ENCODE measurements around the gene TPM3.

TPM3 gene

DNA sequence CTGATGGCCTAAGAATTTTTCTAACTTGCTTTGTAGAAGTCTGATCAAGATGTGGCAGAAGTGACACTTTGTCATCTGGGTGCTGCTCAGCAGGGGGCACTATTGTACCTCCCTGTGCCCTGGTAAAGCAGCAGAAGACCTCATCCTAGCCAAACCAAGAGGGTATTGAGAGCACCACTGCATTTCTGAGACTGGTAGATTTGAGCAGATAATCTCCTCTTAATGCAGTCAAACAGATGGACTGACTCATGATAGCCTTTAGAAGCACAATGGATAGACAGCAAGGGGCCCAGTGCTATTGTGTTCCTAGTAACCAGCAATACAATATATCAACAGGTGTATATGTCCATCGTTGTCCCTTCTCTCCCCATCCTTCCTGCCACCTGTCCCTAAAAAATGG lies 5.7 kb downstream of the TPM3 start:
- Histone ChIP-seq H3K27me3 (ENCODE audit: control insufficient read depth in 1 of 2, insufficient read depth in 2 of 2, low read length in 2 of 2) (peaks cover 0 to under 1% of the 10 kb centered on the region in 2 donors), H3K4me1 (ENCODE audit: control insufficient read depth in 1 of 2, insufficient read depth in 2 of 2, low read length in 2 of 2) (peaks cover 15 to 21% of the 10 kb centered on the region in 2 donors), H3K9me3 (ENCODE audit: control insufficient read depth in 1 of 2, low read length in 2 of 2) (no peaks in the 10 kb centered on the region), H3K9ac (ENCODE audit: low read depth in 1 of 2, low read length in 2 of 2) (no peak overlapping the region), H3K27ac (ENCODE audit: low read depth, low read length) (no peak overlapping the region), H3K36me3 (ENCODE audit: control insufficient read depth in 1 of 2, insufficient read depth in 2 of 2, low read length in 2 of 2) (peaks cover 2% of the 10 kb centered on the region in 2 donors), H3K4me3 (ENCODE audit: low read depth in 1 of 2, low read length in 2 of 2) (no peak overlapping the region)

DNA sequence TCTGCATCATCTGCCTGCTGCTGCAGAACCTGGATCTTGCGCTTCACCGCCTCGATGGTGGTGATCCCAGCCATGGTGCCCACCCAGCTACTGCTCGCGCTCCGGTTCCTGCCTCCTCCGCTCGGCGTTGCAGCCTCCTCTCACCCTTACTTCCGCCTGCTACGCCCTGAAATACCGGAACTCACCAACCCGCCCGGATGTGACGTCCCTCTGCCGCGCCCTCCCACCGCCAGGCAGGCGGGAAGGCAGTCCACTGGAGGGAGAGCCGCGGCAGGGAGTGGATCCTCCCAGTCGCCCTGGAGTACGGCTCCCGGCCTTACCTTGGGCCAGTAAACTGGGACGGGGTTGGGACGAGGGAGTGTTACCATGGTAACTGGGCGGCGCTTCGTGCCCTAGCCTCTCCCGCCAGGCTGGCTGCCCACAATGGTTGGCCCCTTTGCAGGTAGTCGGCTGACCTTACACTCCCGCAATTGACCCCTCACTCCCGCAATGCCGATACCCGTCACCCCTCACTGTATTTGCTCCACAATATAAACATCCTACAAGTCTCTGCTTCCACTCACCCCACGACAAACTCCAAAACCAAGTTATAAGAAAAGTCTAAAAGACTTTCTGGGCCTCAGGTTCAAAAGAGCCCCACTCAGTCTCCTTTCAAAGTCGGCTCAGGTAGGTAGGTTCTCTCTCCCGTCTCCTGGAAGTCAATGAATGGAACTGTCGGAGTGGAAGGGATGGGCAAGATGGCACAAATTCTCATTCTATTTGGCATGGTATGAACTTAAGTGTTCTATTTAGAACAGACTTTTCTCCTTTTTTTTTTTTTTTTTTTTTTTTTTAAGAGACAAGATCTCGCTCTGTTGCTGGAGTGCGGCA lies 8.6 kb downstream of the TPM3 start:
- peak overlapping the region; percentile 97 for H3K27ac ChIP-seq (ENCODE audit: low read depth, low read length)
- H3K27me3 ChIP-seq (ENCODE audit: control insufficient read depth in 1 of 2, insufficient read depth in 2 of 2, low read length in 2 of 2) = no peaks in the 10 kb centered on the region
- H3K36me3 ChIP-seq (ENCODE audit: control insufficient read depth in 1 of 2, insufficient read depth in 2 of 2, low read length in 2 of 2) = peaks cover 2 to 5% of the 10 kb centered on the region in 2 donors
- H3K4me1 ChIP-seq (ENCODE audit: control insufficient read depth in 1 of 2, insufficient read depth in 2 of 2, low read length in 2 of 2) = peaks cover 41 to 48% of the 10 kb centered on the region in 2 donors
- H3K9ac ChIP-seq (ENCODE audit: low read depth in 1 of 2, low read length in 2 of 2) = peak overlapping the region; percentile 93 to 98
- no peaks in the 10 kb centered on the region for H3K9me3 ChIP-seq (ENCODE audit: control insufficient read depth in 1 of 2, low read length in 2 of 2)
- H3K4me3 ChIP-seq (ENCODE audit: low read depth in 1 of 2, low read length in 2 of 2) = peak overlapping the region; percentile 94 to 98

DNA sequence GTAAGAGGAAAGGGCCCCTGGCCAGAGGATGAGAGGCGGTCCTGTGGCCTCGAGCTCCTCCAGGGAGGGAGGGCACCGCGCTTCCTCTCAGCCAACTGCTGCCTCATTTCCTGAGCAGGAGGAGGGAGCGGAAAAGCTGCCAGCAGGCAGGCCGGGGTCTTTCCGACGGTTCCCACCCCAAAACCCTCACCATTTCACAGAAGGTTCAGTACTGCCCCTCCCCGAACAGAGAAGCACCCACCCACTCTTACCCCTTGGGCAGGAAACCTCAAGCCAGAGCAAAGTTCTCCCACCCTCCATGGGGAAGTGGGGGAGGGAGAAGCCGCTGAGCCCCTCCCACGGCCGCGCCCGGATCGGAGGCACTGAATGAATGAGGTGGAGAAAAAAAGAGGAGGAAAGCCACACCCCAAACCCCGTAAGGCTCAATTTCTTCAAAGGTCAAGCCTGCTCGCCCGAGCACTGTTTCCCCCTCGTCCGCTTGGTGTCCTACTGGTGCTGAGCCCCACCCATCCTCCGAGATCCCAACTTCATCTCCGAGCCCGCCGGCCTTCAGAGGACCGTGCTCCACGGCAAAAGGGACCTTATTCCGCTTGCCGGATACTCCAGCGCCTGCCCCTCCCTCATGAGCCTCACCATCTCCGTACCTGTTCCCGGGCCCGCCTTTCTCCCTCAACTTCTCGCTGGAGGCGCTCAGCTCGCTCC lies 9.4 kb downstream of the TPM3 start:
- peaks cover 49 to 56% of the 10 kb centered on the region in 2 donors for H3K4me1 ChIP-seq (ENCODE audit: control insufficient read depth in 1 of 2, insufficient read depth in 2 of 2, low read length in 2 of 2)
- H3K9ac ChIP-seq (ENCODE audit: low read depth in 1 of 2, low read length in 2 of 2) = peak overlapping the region; percentile 93 to 98

DNA sequence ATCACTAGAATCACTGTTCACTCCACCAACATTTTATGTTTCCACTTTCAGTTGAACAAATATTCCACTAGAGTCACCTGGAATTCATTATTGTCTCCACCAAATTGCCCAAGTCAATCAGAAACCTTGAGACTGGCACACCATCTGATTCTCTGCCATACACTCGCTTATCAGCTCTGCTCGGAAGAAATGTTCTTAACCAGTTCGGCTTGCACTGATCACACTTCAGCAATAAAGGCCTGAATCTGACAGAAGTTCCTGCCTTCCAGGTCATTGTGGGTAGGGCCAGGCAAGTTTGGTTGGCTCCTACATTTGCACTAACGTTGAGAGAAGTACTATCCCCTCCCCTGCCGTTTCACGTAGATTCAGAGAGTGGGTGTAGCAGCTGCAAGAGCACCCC lies 10.0 kb downstream of the TPM3 start:
- Histone ChIP-seq H3K36me3 (ENCODE audit: control insufficient read depth in 1 of 2, insufficient read depth in 2 of 2, low read length in 2 of 2) (peaks cover 2 to 5% of the 10 kb centered on the region in 2 donors), H3K27me3 (ENCODE audit: control insufficient read depth in 1 of 2, insufficient read depth in 2 of 2, low read length in 2 of 2) (no peaks in the 10 kb centered on the region), H3K4me1 (ENCODE audit: control insufficient read depth in 1 of 2, insufficient read depth in 2 of 2, low read length in 2 of 2) (peaks cover 53 to 61% of the 10 kb centered on the region in 2 donors), H3K9ac (ENCODE audit: low read depth in 1 of 2, low read length in 2 of 2) (peak overlapping the region; percentile 93 to 98), H3K4me3 (ENCODE audit: low read depth in 1 of 2, low read length in 2 of 2) (peak overlapping the region; percentile 94 to 98), H3K9me3 (ENCODE audit: control insufficient read depth in 1 of 2, low read length in 2 of 2) (no peaks in the 10 kb centered on the region), H3K27ac (ENCODE audit: low read depth, low read length) (peak overlapping the region; percentile 97)

More for the DNA sequence above, 9.4 kb downstream of the TPM3 start:
- no peaks in the 10 kb centered on the region for H3K9me3 ChIP-seq (ENCODE audit: control insufficient read depth in 1 of 2, low read length in 2 of 2)
- H3K27ac ChIP-seq (ENCODE audit: low read depth, low read length) = peak overlapping the region; percentile 97
- H3K4me3 ChIP-seq (ENCODE audit: low read depth in 1 of 2, low read length in 2 of 2) = peak overlapping the region; percentile 94 to 98
- no peaks in the 10 kb centered on the region for H3K27me3 ChIP-seq (ENCODE audit: control insufficient read depth in 1 of 2, insufficient read depth in 2 of 2, low read length in 2 of 2)
- peaks cover 2 to 5% of the 10 kb centered on the region in 2 donors for H3K36me3 ChIP-seq (ENCODE audit: control insufficient read depth in 1 of 2, insufficient read depth in 2 of 2, low read length in 2 of 2)

DNA sequence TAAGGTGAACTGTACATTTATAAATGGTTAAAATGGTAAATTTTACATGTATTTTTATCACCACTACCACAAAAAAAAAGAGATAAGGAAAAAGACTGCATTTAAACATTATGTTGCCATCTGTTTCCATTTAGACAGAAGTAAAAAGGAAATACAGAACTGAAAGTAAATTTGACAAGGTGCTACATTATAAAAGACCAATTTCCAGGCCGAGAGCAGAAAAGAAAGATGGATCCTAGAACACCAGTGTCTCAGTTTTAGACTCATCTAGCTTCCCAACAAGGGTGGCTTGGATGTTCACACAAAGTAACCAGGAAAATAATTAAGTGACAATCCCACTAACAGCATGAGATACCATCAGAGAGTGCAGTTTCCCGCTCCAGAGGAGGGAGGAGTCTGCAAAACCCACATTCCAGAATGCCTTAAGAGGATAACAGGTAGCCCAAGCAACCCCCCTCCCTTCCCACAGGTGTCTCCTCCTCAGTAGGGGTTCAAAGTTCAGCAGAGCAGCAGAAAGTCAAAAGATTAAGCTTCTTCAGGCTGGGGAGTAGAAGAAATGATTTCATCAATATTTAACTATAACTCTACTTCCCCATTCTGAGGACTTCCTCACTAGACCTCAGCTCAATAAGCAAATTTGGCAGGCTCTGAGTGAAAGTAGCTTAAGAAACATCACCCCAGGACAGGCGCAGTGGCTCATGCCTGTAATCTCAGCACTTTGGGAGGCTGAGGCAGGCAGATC lies 11.8 kb downstream of the TPM3 start:
- Histone ChIP-seq H3K4me3 (ENCODE audit: low read depth in 1 of 2, low read length in 2 of 2) (peak overlapping the region; percentile 30 to 61), H3K9ac (ENCODE audit: low read depth in 1 of 2, low read length in 2 of 2) (peak overlapping the region; percentile 1 to 52), H3K9me3 (ENCODE audit: control insufficient read depth in 1 of 2, low read length in 2 of 2) (no peaks in the 10 kb centered on the region), H3K27ac (ENCODE audit: low read depth, low read length) (no peak overlapping the region), H3K27me3 (ENCODE audit: control insufficient read depth in 1 of 2, insufficient read depth in 2 of 2, low read length in 2 of 2) (no peaks in the 10 kb centered on the region), H3K4me1 (ENCODE audit: control insufficient read depth in 1 of 2, insufficient read depth in 2 of 2, low read length in 2 of 2) (peaks cover 57 to 68% of the 10 kb centered on the region in 2 donors), H3K36me3 (ENCODE audit: control insufficient read depth in 1 of 2, insufficient read depth in 2 of 2, low read length in 2 of 2) (peaks cover 12 to 14% of the 10 kb centered on the region in 2 donors)

DNA sequence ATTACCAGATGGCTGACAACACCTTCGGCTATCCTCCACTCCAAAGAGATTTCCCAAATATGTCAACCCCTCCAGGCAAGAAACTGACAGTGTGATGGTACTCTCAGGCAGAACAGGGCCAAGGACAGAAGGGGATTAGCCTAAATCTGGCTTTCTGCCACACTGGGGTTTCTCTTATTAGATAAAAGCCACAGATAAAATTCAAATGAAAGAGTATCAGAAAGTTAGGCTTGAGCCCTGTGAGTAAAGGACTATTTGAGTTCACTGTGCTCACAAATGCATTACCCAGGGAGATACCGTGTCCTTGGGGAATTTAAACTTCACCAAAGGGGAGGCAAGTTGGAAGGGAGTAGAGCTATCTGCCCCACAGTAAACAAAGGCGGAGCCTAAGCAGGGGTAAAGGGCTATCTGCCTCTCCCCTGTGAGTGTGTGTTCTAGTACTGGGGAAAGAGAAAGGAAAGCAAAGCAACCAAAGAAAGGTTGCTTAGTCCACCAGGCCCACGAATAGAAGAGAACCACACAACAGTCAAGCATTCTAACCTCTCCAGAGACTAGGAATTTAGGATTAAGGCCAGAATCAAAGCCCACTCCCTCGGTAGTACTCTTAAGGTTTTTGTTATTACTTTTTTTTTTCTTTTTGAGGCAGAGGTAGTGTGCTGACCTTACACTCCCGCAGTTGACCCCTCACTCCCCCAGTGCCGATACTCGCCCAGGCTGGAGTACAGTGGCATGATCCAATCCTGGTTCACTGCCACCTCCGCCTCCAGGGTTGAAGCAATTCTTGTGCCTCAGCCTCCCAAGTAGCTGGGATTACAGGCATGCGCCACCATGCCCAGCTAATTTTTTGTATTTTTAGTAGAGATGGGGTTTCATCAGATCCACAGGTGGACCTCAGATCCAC lies 12.7 kb downstream of the TPM3 start:
- H3K27me3 ChIP-seq (ENCODE audit: control insufficient read depth in 1 of 2, insufficient read depth in 2 of 2, low read length in 2 of 2) = no peaks in the 10 kb centered on the region
- peaks cover 57 to 68% of the 10 kb centered on the region in 2 donors for H3K4me1 ChIP-seq (ENCODE audit: control insufficient read depth in 1 of 2, insufficient read depth in 2 of 2, low read length in 2 of 2)
- peak overlapping the region; percentile 21 to 52 for H3K4me3 ChIP-seq (ENCODE audit: low read depth in 1 of 2, low read length in 2 of 2)
- H3K27ac ChIP-seq (ENCODE audit: low read depth, low read length) = peak overlapping the region; percentile 65
- no peaks in the 10 kb centered on the region for H3K9me3 ChIP-seq (ENCODE audit: control insufficient read depth in 1 of 2, low read length in 2 of 2)
- peak overlapping the region; percentile 52 to 53 for H3K9ac ChIP-seq (ENCODE audit: low read depth in 1 of 2, low read length in 2 of 2)
- H3K36me3 ChIP-seq (ENCODE audit: control insufficient read depth in 1 of 2, insufficient read depth in 2 of 2, low read length in 2 of 2) = peaks cover 14 to 18% of the 10 kb centered on the region in 2 donors

DNA sequence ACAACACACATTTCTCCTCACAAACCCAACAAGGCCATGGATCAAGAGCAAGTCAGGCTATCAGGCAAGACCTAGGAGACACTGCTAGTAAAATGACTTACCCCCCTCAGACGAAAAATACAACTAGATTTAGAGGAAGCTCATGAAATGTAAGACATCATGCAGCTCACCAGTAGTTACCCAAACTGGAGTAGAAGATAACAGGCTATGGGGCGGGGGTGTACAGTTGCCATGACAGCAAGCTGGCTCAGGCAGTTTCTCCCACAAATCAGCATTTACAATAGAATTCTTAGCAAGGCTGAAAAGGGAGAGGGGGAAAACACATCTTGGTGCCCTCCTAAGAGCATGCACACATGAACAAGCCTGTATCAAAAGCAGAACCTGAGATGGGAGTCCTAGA lies 13.9 kb downstream of the TPM3 start:
- Histone ChIP-seq H3K27ac (ENCODE audit: low read depth, low read length) (no peak overlapping the region), H3K4me3 (ENCODE audit: low read depth in 1 of 2, low read length in 2 of 2) (peak overlapping the region; percentile 21 to 52), H3K9me3 (ENCODE audit: control insufficient read depth in 1 of 2, low read length in 2 of 2) (no peaks in the 10 kb centered on the region), H3K27me3 (ENCODE audit: control insufficient read depth in 1 of 2, insufficient read depth in 2 of 2, low read length in 2 of 2) (no peaks in the 10 kb centered on the region), H3K36me3 (ENCODE audit: control insufficient read depth in 1 of 2, insufficient read depth in 2 of 2, low read length in 2 of 2) (peaks cover 14 to 27% of the 10 kb centered on the region in 2 donors), H3K9ac (ENCODE audit: low read depth in 1 of 2, low read length in 2 of 2) (no peak overlapping the region), H3K4me1 (ENCODE audit: control insufficient read depth in 1 of 2, insufficient read depth in 2 of 2, low read length in 2 of 2) (peaks cover 57 to 63% of the 10 kb centered on the region in 2 donors)

DNA sequence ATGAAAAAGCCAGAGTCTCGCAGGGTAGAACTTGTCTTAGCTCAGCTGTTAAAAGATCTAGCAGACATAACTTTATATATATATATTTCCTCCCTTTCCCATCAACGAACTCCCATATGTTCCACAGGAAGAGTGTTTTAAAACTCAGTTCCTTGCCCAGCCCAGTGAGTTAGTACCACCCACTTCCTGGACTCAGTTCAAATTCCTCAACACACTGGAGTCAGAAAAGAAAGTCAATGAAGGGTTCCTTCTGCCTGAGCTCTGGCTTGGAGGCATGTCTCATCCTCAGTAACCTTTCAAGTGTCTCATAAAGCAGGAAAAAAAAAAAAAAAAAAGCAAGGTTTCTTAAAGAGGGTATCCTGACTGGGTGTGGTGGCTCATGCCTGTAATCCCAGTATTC lies 15.6 kb downstream of the TPM3 start:
- H3K27me3 ChIP-seq (ENCODE audit: control insufficient read depth in 1 of 2, insufficient read depth in 2 of 2, low read length in 2 of 2) = no peaks in the 10 kb centered on the region
- H3K36me3 ChIP-seq (ENCODE audit: control insufficient read depth in 1 of 2, insufficient read depth in 2 of 2, low read length in 2 of 2) = peaks cover 31 to 42% of the 10 kb centered on the region in 2 donors
- no peak overlapping the region for H3K4me3 ChIP-seq (ENCODE audit: low read depth in 1 of 2, low read length in 2 of 2)
- H3K9ac ChIP-seq (ENCODE audit: low read depth in 1 of 2, low read length in 2 of 2) = no peak overlapping the region
- H3K4me1 ChIP-seq (ENCODE audit: control insufficient read depth in 1 of 2, insufficient read depth in 2 of 2, low read length in 2 of 2) = peaks cover 55 to 56% of the 10 kb centered on the region in 2 donors
- H3K27ac ChIP-seq (ENCODE audit: low read depth, low read length) = no peak overlapping the region
- H3K9me3 ChIP-seq (ENCODE audit: control insufficient read depth in 1 of 2, low read length in 2 of 2) = no peaks in the 10 kb centered on the region

DNA sequence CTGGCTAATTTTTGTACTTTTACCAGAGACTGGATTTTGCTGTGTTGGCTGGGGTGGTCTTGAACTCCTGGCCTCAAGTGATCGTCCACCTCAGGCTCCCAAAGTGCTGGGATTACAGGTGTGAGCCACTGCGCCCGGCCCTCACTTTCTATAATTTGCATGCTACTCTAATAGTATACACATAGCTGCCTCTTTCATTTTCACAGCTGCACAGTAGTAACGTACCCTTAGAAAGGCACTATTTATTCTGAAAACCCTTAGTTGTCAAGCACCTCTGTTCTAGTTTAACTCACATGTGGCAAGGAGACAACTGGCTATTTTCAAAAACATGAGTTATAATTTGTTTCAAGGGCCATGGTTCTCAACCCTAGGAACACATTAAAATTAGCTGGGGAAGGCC lies 17.2 kb downstream of the TPM3 start:
- H3K27me3 ChIP-seq (ENCODE audit: control insufficient read depth in 1 of 2, insufficient read depth in 2 of 2, low read length in 2 of 2) = no peaks in the 10 kb centered on the region
- H3K27ac ChIP-seq (ENCODE audit: low read depth, low read length) = no peak overlapping the region
- H3K4me3 ChIP-seq (ENCODE audit: low read depth in 1 of 2, low read length in 2 of 2) = no peak overlapping the region
- no peaks in the 10 kb centered on the region for H3K9me3 ChIP-seq (ENCODE audit: control insufficient read depth in 1 of 2, low read length in 2 of 2)
- H3K9ac ChIP-seq (ENCODE audit: low read depth in 1 of 2, low read length in 2 of 2) = no peak overlapping the region
- H3K36me3 ChIP-seq (ENCODE audit: control insufficient read depth in 1 of 2, insufficient read depth in 2 of 2, low read length in 2 of 2) = peaks cover 41 to 59% of the 10 kb centered on the region in 2 donors
- peaks cover 41% of the 10 kb centered on the region in 2 donors for H3K4me1 ChIP-seq (ENCODE audit: control insufficient read depth in 1 of 2, insufficient read depth in 2 of 2, low read length in 2 of 2)

Data from duodenal mucosa (tissue), 2 donors.